D341Med (cell line): ENCODE results near the gene LY6G6D.

Experiments used
- DNase-seq: peaks from one replicate; pipeline ENCODE4 v3.0.0; 2012; ENCODE audit warnings: low spot score

The LY6G6D gene

GRCh38 chr6:31764198-31764597 lies 49.0 kb downstream of the LY6G6D start:
- no peak for DNase-seq

GRCh38 chr6:31765559-31765909 lies 50.4 kb downstream of the LY6G6D start:
- no peak for DNase-seq

GRCh38 chr6:31765910-31766794 lies 51.0 kb downstream of the LY6G6D start:
- DNase-seq, result no peak

GRCh38 chr6:31767096-31767645 lies 52.0 kb downstream of the LY6G6D start:
- DNase-seq, result no peak
